ENCODE results near the gene BICDL2. TPM values are rescaled to one million over a fixed set of nuclear protein-coding genes. Genes with fewer than 3 reads are reported as not detected.

Gene BICDL2
- total and polyA plus RNA-seq, 3 donors from 2014 or later, result 0.29 to 1.3 (median 0.37) TPM

DNA sequence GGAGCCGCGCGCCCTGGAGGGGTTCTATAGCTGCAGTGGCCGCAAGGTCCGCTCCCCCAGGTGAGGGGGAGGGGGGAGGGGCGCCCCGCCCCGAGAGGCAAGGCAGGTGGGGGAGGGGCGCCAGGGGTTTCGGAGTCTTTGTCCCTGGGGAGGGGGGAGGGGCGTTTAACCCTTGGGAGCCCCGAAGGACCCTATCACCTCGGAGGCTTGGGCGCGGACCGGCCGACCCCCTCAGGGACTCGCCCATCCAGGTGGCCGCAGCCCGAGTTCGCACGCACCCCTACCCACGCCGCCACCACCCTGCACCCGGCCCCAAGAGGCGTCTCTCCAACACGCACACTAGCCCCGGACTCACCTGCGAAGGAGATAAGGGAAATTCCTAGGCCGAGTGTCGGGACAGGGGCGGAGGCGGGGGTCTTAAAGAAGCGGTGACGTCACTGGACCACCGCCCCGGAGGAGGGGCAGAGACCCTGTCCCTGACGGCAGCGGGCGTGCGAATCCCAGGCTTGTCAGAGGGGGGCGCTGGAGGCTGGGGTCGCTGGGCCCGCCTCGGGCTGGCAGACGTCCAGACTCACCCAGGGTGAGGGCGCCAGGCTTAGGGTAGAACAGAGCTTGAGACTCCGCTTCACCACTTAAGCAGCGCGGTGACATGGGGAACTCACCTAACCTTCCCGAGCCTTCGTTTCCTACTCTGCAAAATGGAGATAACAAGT, 18.8 kb downstream of the BICDL2 start, which contains the start of gene CLDN6:
Gene CLDN6, minus strand, starts transcription at position 390 of the 713 bp plus-strand sequence. CDS start 2,162 bp downstream, outside the sequence.
- intact Hi-C loops (cut with DNase I; ENCODE audit: low total_unique reads), result no loop called here
- Histone ChIP-seq H3K4me1 (peaks cover 28% of the 10 kb centered on the region), H3K9me3 (no peaks in the 10 kb centered on the region), H3K36me3 (ENCODE audit: low read depth, missing control alignments) (no peaks in the 10 kb centered on the region), H3K27me3 (no peaks in the 10 kb centered on the region), H3K27ac (no peak within 1 kb of the TSS), H3K4me3 (peak within 1 kb of the TSS; percentile 9 to 43)
- TF ChIP-seq CTCF (IDR thresholded peaks at IDR 0.05), result peak in 1 of 3 experiments; percentile 11
- TF ChIP-seq POLR2A (IDR thresholded peaks at IDR 0.05), result no peak
- 5 to 10% methylated on average over 10 to 45 of the region's 52 CpGs for WGBS, 2 donors
- DNase-seq, result no peak

- intact Hi-C loops (cut with DNase I; ENCODE audit: low total_unique reads), result no loop called here
- no peaks in the 10 kb centered on the region for H3K36me3 ChIP-seq (ENCODE audit: low read depth, missing control alignments)
- TF ChIP-seq CTCF (IDR thresholded peaks at IDR 0.05) (no peak), POLR2A (IDR thresholded peaks at IDR 0.05) (no peak)
- DNase-seq, result no peak
- H3K27ac ChIP-seq, result no peak overlapping the region
- peaks cover 22% of the 10 kb centered on the region for H3K4me1 ChIP-seq
- no peaks in the 10 kb centered on the region for H3K27me3 ChIP-seq
- H3K9me3 ChIP-seq, result no peaks in the 10 kb centered on the region
- H3K4me3 ChIP-seq, result peak overlapping the region in 1 of 2 donors; percentile 43
- 46 to 58% methylated on average over 8 to 20 of the region's 20 CpGs for WGBS, 2 donors
Measured at GRCh38 chr16:3017344-3017743, 19.4 kb downstream of the BICDL2 start.

DNA sequence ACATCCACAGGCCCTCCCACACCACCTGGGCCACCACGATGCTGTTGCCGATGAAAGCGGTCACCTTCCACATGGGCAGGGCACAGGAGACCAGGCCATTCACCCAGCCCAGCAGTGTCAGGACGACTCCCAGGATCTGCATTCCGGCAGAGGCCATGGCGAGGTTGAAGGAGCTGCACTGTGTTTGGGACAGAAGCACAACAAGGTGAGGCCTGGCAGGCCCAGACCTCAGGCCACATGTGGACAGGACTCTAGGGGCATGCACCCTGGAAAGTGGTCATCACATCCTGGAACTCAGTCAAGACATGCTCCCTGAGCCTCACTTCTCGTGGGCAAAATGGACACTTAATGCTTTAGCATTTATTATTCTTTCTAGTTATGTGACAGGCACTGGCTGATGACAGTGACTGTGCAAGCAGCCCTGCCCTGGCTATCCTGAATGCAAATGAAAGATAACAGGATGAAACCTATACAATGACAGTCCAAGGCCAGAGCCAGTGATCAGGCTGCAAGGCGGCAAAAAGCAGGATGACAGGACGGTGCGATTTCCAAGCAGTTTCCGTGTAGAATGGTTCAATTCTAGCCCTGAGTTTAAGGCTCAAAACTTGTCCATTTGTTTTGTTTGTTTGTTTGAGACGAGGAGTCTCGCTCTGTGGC, 20.8 kb downstream of the BICDL2 start:
- Histone ChIP-seq H3K4me1 (peaks cover 10% of the 10 kb centered on the region), H3K4me3 (no peak overlapping the region), H3K9me3 (no peaks in the 10 kb centered on the region), H3K36me3 (ENCODE audit: low read depth, missing control alignments) (no peaks in the 10 kb centered on the region), H3K27me3 (no peaks in the 10 kb centered on the region), H3K27ac (no peak overlapping the region)
- no peak for TF ChIP-seq CTCF (IDR thresholded peaks at IDR 0.05)
- TF ChIP-seq POLR2A (IDR thresholded peaks at IDR 0.05), result no peak
- intact Hi-C loops (cut with DNase I; ENCODE audit: low total_unique reads), result no loop called here
- DNase-seq, result no peak
- 86 to 90% methylated on average over 12 to 13 of the region's 13 CpGs for WGBS, 2 donors

DNA sequence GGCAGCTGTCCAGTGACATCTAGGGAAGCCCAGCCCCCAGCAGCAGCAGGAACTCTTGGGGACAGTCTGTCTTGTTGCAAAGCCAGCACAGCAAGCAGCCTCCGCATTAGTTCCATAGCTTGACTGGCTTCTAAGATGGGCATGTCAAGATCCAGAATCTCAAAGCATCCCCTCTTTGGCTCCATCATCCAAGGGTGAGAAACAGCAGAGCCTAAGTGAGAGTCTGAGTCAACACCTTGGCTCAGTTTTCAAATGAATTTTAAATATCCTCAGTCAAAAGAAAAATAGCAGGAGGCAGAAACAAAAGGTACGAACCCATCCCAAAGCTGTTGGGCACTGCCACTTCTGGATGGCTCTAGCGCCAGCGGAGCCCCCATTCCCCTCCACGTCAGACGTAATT, 21.8 kb downstream of the BICDL2 start:
- H3K36me3 ChIP-seq (ENCODE audit: low read depth, missing control alignments), result no peaks in the 10 kb centered on the region
- intact Hi-C loops (cut with DNase I; ENCODE audit: low total_unique reads), result no loop called here
- H3K4me1 ChIP-seq, result peaks cover 7% of the 10 kb centered on the region
- no peak overlapping the region for H3K4me3 ChIP-seq
- 91 to 94% methylated on average over 6 of the region's 6 CpGs for WGBS, 2 donors
- TF ChIP-seq CTCF (IDR thresholded peaks at IDR 0.05) (no peak), POLR2A (IDR thresholded peaks at IDR 0.05) (no peak)
- H3K9me3 ChIP-seq, result no peaks in the 10 kb centered on the region
- DNase-seq, result no peak
- no peaks in the 10 kb centered on the region for H3K27me3 ChIP-seq
- no peak overlapping the region for H3K27ac ChIP-seq

Data from testis (tissue), 3 donors.